Natural killer cell (primary cell): Measurements from ENCODE around the gene SLC4A4. TPM values are rescaled to one million over a fixed set of nuclear protein-coding genes. Genes with fewer than 3 reads are reported as not detected.

Experiments
- ATAC-seq, 3 donors: fragments of 150-1000 bp in 2 of 3; fragments of 200-7000 bp in 1 of 3; cut with Tn5 transposase; 1 replicate in 1 of 3; 2 replicates in 2 of 3; pipeline ENCODE4 v1.10.0; 2021; ENCODE audit warnings: mild to moderate bottlenecking in 2 of 3, moderate library complexity in 2 of 3
- DNase-seq, 2 donors: peaks; one replicate each; pipeline versions ENCODE4 v3.0.0 to v3.0.0-alpha.2; 2013 to 2021; ENCODE audit warnings: mixed read lengths in 1 of 2
- H3K27ac ChIP-seq: one replicate; pipeline ENCODE4 v1.5.1; 2013; ENCODE audit warnings: mild to moderate bottlenecking, low read length
- H3K27me3 ChIP-seq: one replicate; pipeline ENCODE4 v1.6.1; 2013; ENCODE audit warnings: low read length; ENCODE audit not compliant: control insufficient read depth, insufficient read depth
- H3K36me3 ChIP-seq: one replicate; pipeline ENCODE4 v1.6.1; 2013; ENCODE audit warnings: low read length; ENCODE audit not compliant: control insufficient read depth, insufficient read depth
- H3K4me1 ChIP-seq: one replicate; pipeline ENCODE4 v1.6.1; 2013; ENCODE audit warnings: low read length; ENCODE audit not compliant: control insufficient read depth, insufficient read depth
- H3K4me3 ChIP-seq: one replicate; pipeline ENCODE4 v1.5.1; 2013; ENCODE audit warnings: low read length
- H3K9me3 ChIP-seq: one replicate; pipeline ENCODE4 v1.6.1; 2013; ENCODE audit warnings: low read length; ENCODE audit not compliant: control insufficient read depth, insufficient read depth
- H3K27ac Mint-ChIP-seq, 2 donors: one replicate each; pipeline ENCODE4 v1.8.0; 2022; ENCODE audit warnings: mild to moderate bottlenecking in 2 of 2, mixed read lengths in 2 of 2, moderate library complexity in 1 of 2
- H3K27me3 Mint-ChIP-seq, 2 donors: one replicate each; pipeline ENCODE4 v1.8.0; 2022; ENCODE audit warnings: low read depth in 2 of 2, mixed read lengths in 2 of 2
- H3K36me3 Mint-ChIP-seq: one replicate; pipeline ENCODE4 v1.8.0; 2022; ENCODE audit warnings: mixed read lengths
- H3K4me1 Mint-ChIP-seq, 2 donors: one replicate each; pipeline ENCODE4 v1.8.0; 2022; ENCODE audit warnings: mixed read lengths in 2 of 2
- H3K4me3 Mint-ChIP-seq: one replicate; pipeline ENCODE4 v1.8.0; 2022; ENCODE audit warnings: mild to moderate bottlenecking, moderate library complexity, mixed read lengths
- H3K9me3 Mint-ChIP-seq, 2 donors: one replicate each; pipeline ENCODE4 v1.8.0; 2022; ENCODE audit warnings: mixed read lengths in 2 of 2
- CTCF ChIP-seq: fragments of 200-600 bp; IDR thresholded peaks from one replicate; pipeline ENCODE4 v1.8.0; 2022; ENCODE audit warnings: antibody characterized with exemption
- whole genome bisulfite sequencing: methylation state at CpG from one replicate; pipeline ENCODE4 v1.1.7; 2013; ENCODE audit warnings: missing lambda C conversion rate; ENCODE audit not compliant: insufficient coverage; 5-methylcytosine and 5-hydroxymethylcytosine counted together
- intact Hi-C: fragments of 100-400 bp; cut with micrococcal nuclease; formaldehyde crosslinking; loops from one replicate; pipeline ENCODE4 v1.14.2; 2022
- total RNA-seq, 4 donors: library from RNA; stranded (reverse); fragments of 120-200 nt in 1 of 4; gene quantifications; one replicate each; pipeline versions ENCODE4 v1.2.3 to v1.2.4, GENCODE V29; 2013 to 2022

Gene SLC4A4
- 10 to 100 TPM; 17.9 to 20.4 (median 19.1) TPM for total RNA-seq
- total RNA-seq (2013) = 9.9 TPM

GRCh38 chr4:71338846-71339593 lies at the start of gene SLC4A4:
Gene SLC4A4 (plus strand): TSS chr4:71339020.
- H3K4me3 ChIP-seq = no peak within 1 kb of the TSS
- no peaks in the 10 kb centered on the region for H3K27me3 ChIP-seq
- WGBS = 78% methylated on average over 8 of the region's 8 CpGs
- no peaks in the 10 kb centered on the region for H3K9me3 Mint-ChIP-seq
- DNase-seq (peak in 1 of 2 donors; percentile 11), ATAC-seq (peak; percentile 75 to 96 (median 95))
- no peak within 1 kb of the TSS for H3K27ac ChIP-seq
- TF ChIP-seq CTCF = no peak
- no peaks in the 10 kb centered on the region for H3K36me3 ChIP-seq
- peaks cover 6% of the 10 kb centered on the region for H3K4me1 ChIP-seq
- no peaks in the 10 kb centered on the region for H3K27me3 Mint-ChIP-seq
- H3K27ac Mint-ChIP-seq = peak within 1 kb of the TSS; percentile 61 to 65
- no peaks in the 10 kb centered on the region for H3K9me3 ChIP-seq
- H3K4me3 Mint-ChIP-seq = no peak within 1 kb of the TSS
- no peaks in the 10 kb centered on the region for H3K36me3 Mint-ChIP-seq
- intact Hi-C loops = no loop called here
- peaks cover 17% of the 10 kb centered on the region in 2 donors for H3K4me1 Mint-ChIP-seq

- Histone ChIP-seq H3K36me3 (no peaks in the 10 kb centered on the region), H3K4me3 (no peak overlapping the region), H3K9me3 (no peaks in the 10 kb centered on the region), H3K27ac (no peak overlapping the region), H3K4me1 (no peaks in the 10 kb centered on the region), H3K27me3 (no peaks in the 10 kb centered on the region)
- Mint-ChIP-seq H3K4me3 (no peak overlapping the region), H3K4me1 (peaks cover 8 to 9% of the 10 kb centered on the region in 2 donors), H3K36me3 (no peaks in the 10 kb centered on the region), H3K27ac (no peak overlapping the region), H3K27me3 (no peaks in the 10 kb centered on the region), H3K9me3 (no peaks in the 10 kb centered on the region)
- DNase-seq (no peak), ATAC-seq (no peak)
- 91% methylated on average over 3 of the region's 3 CpGs for WGBS
- TF ChIP-seq CTCF = no peak
- intact Hi-C loops = no loop called here
These were observed 48.7 kb upstream of the SLC4A4 start for GRCh38 chr4:71290074-71290473.

- no peak for DNase-seq
- intact Hi-C loops = no loop called here
- H3K27me3 Mint-ChIP-seq = no peaks in the 10 kb centered on the region
- Histone ChIP-seq H3K36me3 (no peaks in the 10 kb centered on the region), H3K9me3 (no peaks in the 10 kb centered on the region), H3K4me3 (no peak overlapping the region), H3K27me3 (no peaks in the 10 kb centered on the region), H3K27ac (no peak overlapping the region), H3K4me1 (no peaks in the 10 kb centered on the region)
- no peak for ATAC-seq
- H3K9me3 Mint-ChIP-seq = no peaks in the 10 kb centered on the region
- H3K36me3 Mint-ChIP-seq = no peaks in the 10 kb centered on the region
- no peak overlapping the region for H3K27ac Mint-ChIP-seq
- H3K4me3 Mint-ChIP-seq = no peak overlapping the region
- H3K4me1 Mint-ChIP-seq = peaks cover 6 to 8% of the 10 kb centered on the region in 2 donors
- 83% methylated on average over 1 of the region's 1 CpG for WGBS
- no peak for TF ChIP-seq CTCF
These were observed 48.3 kb upstream of the SLC4A4 start for GRCh38 chr4:71290476-71290875.

GRCh38 chr4:71292228-71292627 lies 46.6 kb upstream of the SLC4A4 start:
- no peaks in the 10 kb centered on the region for H3K4me1 ChIP-seq
- H3K36me3 ChIP-seq = no peaks in the 10 kb centered on the region
- H3K27me3 Mint-ChIP-seq = no peaks in the 10 kb centered on the region
- H3K27ac Mint-ChIP-seq = no peak overlapping the region
- 100% methylated on average over 1 of the region's 1 CpG for WGBS
- TF ChIP-seq CTCF = no peak
- DNase-seq = no peak
- no peaks in the 10 kb centered on the region for H3K9me3 Mint-ChIP-seq
- ATAC-seq = no peak
- no peaks in the 10 kb centered on the region for H3K9me3 ChIP-seq
- no peak overlapping the region for H3K4me3 Mint-ChIP-seq
- no peaks in the 10 kb centered on the region for H3K27me3 ChIP-seq
- H3K4me3 ChIP-seq = no peak overlapping the region
- no peak overlapping the region for H3K27ac ChIP-seq
- no peaks in the 10 kb centered on the region for H3K36me3 Mint-ChIP-seq
- intact Hi-C loops = no loop called here
- peaks cover 6 to 8% of the 10 kb centered on the region in 2 donors for H3K4me1 Mint-ChIP-seq
